Cardiac fibroblast (primary cell): ENCODE data around the gene PAPPA2.

Source experiments
- DNase-seq, 2 donors: peaks; one replicate each; pipeline versions ENCODE4 v3.0.0 to v3.0.0-alpha.2; 2010; ENCODE audit warnings: low read depth in 2 of 2
- H3K4me3 ChIP-seq, 2 donors: replicated peaks in 1 of 2; 1 replicate in 1 of 2; 2 replicates in 1 of 2; pipeline ENCODE4 v1.5.1; 2011; ENCODE audit warnings: low read depth in 2 of 2, low read length in 2 of 2, mild to moderate bottlenecking in 2 of 2, moderate library complexity in 1 of 2
- TF ChIP-seq, protein P1 (sequence below): IDR thresholded peaks from one replicate; pipeline ENCODE4 v1.5.1; 2011; ENCODE audit warnings: low read depth, mild to moderate bottlenecking, low read length, inconsistent platforms

Gene PAPPA2

DNA sequence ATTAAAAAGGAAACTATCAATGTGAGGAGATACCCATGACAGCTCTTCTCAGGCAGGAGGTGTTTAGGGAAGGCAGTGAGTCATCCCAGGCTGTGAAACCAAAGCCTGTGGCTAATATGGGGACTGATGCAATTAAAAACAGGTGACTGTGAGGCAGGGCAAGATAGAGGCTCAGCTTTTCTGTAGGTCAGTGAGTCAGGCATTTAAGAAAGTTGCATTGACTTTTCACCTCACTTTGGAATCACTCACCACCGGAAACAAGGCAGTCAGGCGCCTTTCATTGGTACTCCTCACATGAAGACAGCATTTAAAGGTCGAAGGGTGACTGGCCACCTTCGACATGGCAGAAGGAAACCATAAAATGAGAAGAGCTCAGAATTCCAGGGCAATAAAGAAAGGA lies 54.5 kb downstream of the PAPPA2 start:
- TF ChIP-seq, protein P1, sequence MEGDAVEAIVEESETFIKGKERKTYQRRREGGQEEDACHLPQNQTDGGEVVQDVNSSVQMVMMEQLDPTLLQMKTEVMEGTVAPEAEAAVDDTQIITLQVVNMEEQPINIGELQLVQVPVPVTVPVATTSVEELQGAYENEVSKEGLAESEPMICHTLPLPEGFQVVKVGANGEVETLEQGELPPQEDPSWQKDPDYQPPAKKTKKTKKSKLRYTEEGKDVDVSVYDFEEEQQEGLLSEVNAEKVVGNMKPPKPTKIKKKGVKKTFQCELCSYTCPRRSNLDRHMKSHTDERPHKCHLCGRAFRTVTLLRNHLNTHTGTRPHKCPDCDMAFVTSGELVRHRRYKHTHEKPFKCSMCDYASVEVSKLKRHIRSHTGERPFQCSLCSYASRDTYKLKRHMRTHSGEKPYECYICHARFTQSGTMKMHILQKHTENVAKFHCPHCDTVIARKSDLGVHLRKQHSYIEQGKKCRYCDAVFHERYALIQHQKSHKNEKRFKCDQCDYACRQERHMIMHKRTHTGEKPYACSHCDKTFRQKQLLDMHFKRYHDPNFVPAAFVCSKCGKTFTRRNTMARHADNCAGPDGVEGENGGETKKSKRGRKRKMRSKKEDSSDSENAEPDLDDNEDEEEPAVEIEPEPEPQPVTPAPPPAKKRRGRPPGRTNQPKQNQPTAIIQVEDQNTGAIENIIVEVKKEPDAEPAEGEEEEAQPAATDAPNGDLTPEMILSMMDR, result no peak
- no peak for DNase-seq
- no peak overlapping the region for H3K4me3 ChIP-seq

- H3K4me3 ChIP-seq, result no peak overlapping the region
- TF ChIP-seq, protein P1, result no peak
- DNase-seq, result no peak
Observed at GRCh38 chr1:176521211-176521610, 58.2 kb downstream of the PAPPA2 start.

DNA sequence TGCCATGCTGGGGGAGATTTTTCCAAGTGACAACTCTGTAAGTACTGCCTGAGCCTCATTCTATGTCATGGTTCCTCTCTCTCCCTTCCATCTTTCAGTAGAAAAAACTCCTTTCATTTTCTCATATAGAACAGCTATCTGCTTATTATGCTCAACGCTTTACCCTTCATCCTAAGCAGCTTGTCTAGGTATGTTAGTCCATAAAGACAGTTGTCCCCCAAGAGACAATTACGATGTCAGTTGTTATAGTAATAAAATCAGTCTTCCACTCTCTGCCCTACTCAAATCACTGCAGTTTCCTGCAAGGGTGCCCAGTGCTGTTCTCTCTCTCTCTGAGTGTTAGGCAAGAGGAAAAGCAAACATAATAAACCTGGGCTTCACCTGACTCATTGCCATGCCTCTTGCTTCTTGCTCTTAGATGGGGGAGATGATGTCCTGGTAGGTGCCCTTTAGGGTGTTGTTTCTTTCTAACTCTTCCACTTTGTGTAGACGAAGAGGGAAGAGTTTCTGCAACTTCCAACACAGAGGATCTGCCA lies 59.4 kb downstream of the PAPPA2 start:
- no peak overlapping the region for H3K4me3 ChIP-seq
- DNase-seq, result no peak
- TF ChIP-seq, protein P1, result no peak

- no peak overlapping the region for H3K4me3 ChIP-seq
- TF ChIP-seq, protein P1, result no peak
- DNase-seq, result no peak
Observed at GRCh38 chr1:176529395-176530090, 66.6 kb downstream of the PAPPA2 start.

GRCh38 chr1:176531036-176531435 lies 68.1 kb downstream of the PAPPA2 start:
- TF ChIP-seq, protein P1, result no peak
- no peak overlapping the region for H3K4me3 ChIP-seq
- DNase-seq, result no peak

DNA sequence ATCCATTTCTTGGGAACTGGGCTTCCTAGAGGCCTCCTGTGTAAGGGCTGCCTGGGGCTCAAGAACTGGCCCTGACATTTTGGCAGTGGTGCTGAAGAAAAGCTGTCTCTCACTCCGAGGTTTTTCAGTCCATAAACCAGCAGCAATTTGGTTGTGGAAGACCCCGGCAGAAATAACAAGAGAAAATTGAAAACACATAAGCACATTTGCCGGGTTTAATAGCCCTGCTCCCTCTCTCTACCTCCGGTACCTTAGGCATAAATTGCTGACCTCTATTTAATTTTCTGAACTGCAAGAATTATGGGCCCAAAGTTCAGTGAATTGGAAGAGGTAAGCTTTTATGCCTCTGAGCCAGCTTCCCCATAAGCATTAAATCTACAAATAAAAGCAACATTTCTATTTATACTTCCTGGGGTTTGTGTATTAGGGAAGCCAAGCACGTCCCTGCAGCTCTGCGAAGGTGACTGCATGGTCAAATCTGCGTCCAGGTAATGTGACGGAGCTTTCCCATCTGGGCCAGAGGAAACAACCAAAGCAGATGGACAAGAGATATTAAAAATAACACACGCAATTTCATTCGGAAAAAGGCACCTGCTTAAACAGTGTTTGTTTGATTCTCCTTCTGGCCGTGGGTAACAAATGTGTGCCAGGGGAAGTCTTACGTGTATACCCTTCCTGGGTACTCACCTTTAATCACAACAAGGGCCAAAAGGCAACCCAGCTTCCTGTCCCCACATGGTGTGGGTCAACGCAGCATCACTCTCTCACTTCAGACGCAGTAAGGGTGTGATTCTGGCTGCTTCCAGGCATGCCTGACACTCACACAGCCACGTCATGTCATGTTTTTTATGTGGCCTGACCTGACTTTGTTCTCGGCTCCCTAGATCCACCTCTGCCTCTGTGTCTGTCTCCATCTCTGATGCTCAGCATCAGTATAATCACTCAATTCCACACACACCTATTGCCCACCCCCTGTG lies 69.2 kb downstream of the PAPPA2 start:
- TF ChIP-seq, protein P1, result no peak
- no peak for DNase-seq
- H3K4me3 ChIP-seq, result no peak overlapping the region
